Osteoblast (primary cell): Measurements from ENCODE around the gene FANCB. TPM values are rescaled to one million over a fixed set of nuclear protein-coding genes. Genes with fewer than 3 reads are reported as not detected.

Source experiments
- DNase-seq: peaks from one replicate; pipeline ENCODE4 v3.0.0; 2011; ENCODE audit warnings: low spot score, mixed read lengths; ENCODE audit not compliant: insufficient read length; ENCODE audit errors: missing footprints
- H2AFZ ChIP-seq: 2 replicates; pipeline ENCODE4 v1.6.0; 2011; ENCODE audit warnings: mild to moderate bottlenecking, low read length
- H3K27ac ChIP-seq: 2 replicates; pipeline ENCODE4 v1.5.1; 2011; ENCODE audit warnings: mild to moderate bottlenecking, low read depth, low read length, moderate library complexity
- H3K27me3 ChIP-seq: 2 replicates; pipeline ENCODE4 v1.6.0; 2012; ENCODE audit warnings: mild to moderate bottlenecking, control low read depth, inconsistent platforms, low read length, moderate library complexity; ENCODE audit not compliant: insufficient read depth
- H3K36me3 ChIP-seq: 2 replicates; pipeline ENCODE4 v1.5.1; 2011; ENCODE audit warnings: mild to moderate bottlenecking, low read length, control low read depth, moderate library complexity; ENCODE audit not compliant: insufficient read depth
- H3K4me1 ChIP-seq: 2 replicates; pipeline ENCODE4 v1.5.1; 2011; ENCODE audit warnings: mild to moderate bottlenecking, low read length, control low read depth, moderate library complexity; ENCODE audit not compliant: insufficient read depth
- H3K4me2 ChIP-seq: 2 replicates; pipeline ENCODE4 v1.6.0; 2011; ENCODE audit warnings: mild to moderate bottlenecking, low read length; ENCODE audit not compliant: insufficient read depth
- H3K4me3 ChIP-seq: fragments of 200-600 bp; sonication (generic); 3 replicates; pipeline ENCODE4 v1.5.1; 2012; ENCODE audit warnings: mild to moderate bottlenecking, low read length, inconsistent platforms; ENCODE audit not compliant: insufficient read depth
- H3K79me2 ChIP-seq: 2 replicates; pipeline ENCODE4 v1.6.0; 2012; ENCODE audit warnings: mild to moderate bottlenecking, low read length, control low read depth, inconsistent platforms; ENCODE audit not compliant: insufficient read depth
- H3K9me3 ChIP-seq: 2 replicates; pipeline ENCODE4 v1.5.1; 2011; ENCODE audit warnings: low read depth, low read length, control low read depth
- H4K20me1 ChIP-seq: 2 replicates; pipeline ENCODE4 v1.6.0; 2012; ENCODE audit warnings: mild to moderate bottlenecking, low read length, control low read depth; ENCODE audit not compliant: insufficient read depth
- CTCF ChIP-seq: IDR thresholded peaks from 2 replicates; pipeline ENCODE4 v1.5.1; 2011; ENCODE audit warnings: mild to moderate bottlenecking, low read depth, low read length, moderate library complexity; ENCODE audit errors: extremely low read depth
- total RNA-seq: library from RNA; depleted of rRNA; stranded (reverse); fragments of >200 nt; gene quantifications from 2 replicates; pipeline ENCODE4 v1.2.3, GENCODE V29; 2012

The FANCB gene
- total RNA-seq, 1 donor, result 3.6 TPM

- no peak overlapping the region for H3K27ac ChIP-seq
- H3K4me2 ChIP-seq, result no peak overlapping the region
- H3K4me1 ChIP-seq, result no peaks in the 10 kb centered on the region
- H2AFZ ChIP-seq, result no peak overlapping the region
- no peak for DNase-seq
- no peaks in the 10 kb centered on the region for H3K27me3 ChIP-seq
- H3K9me3 ChIP-seq, result no peaks in the 10 kb centered on the region
- H3K79me2 ChIP-seq, result peaks cover 11% of the 10 kb centered on the region
- no peaks in the 10 kb centered on the region for H3K36me3 ChIP-seq
- TF ChIP-seq CTCF, result no peak
- H4K20me1 ChIP-seq, result no peaks in the 10 kb centered on the region
- no peak overlapping the region for H3K4me3 ChIP-seq
Observed at GRCh38 chrX:14886252-14886651, 13.4 kb upstream of the FANCB start.

GRCh38 chrX:14884714-14885113, 11.8 kb upstream of the FANCB start:
- Histone ChIP-seq H3K27me3 (no peaks in the 10 kb centered on the region), H3K4me2 (no peak overlapping the region), H3K9me3 (no peaks in the 10 kb centered on the region), H3K79me2 (peaks cover 11% of the 10 kb centered on the region), H3K36me3 (no peaks in the 10 kb centered on the region), H3K4me3 (no peak overlapping the region), H3K27ac (no peak overlapping the region), H3K4me1 (no peaks in the 10 kb centered on the region), H4K20me1 (no peaks in the 10 kb centered on the region), H2AFZ (no peak overlapping the region)
- DNase-seq, result no peak
- no peak for TF ChIP-seq CTCF

- no peaks in the 10 kb centered on the region for H3K4me1 ChIP-seq
- H2AFZ ChIP-seq, result no peak overlapping the region
- no peaks in the 10 kb centered on the region for H3K27me3 ChIP-seq
- H3K4me2 ChIP-seq, result no peak overlapping the region
- no peak overlapping the region for H3K4me3 ChIP-seq
- no peaks in the 10 kb centered on the region for H4K20me1 ChIP-seq
- no peak overlapping the region for H3K27ac ChIP-seq
- H3K79me2 ChIP-seq, result peaks cover 18% of the 10 kb centered on the region
- H3K9me3 ChIP-seq, result no peaks in the 10 kb centered on the region
- H3K36me3 ChIP-seq, result no peaks in the 10 kb centered on the region
- no peak for DNase-seq
- TF ChIP-seq CTCF, result no peak
Observed at GRCh38 chrX:14883826-14884225, 11.0 kb upstream of the FANCB start.

GRCh38 chrX:14875624-14876023, 2.8 kb upstream of the FANCB start:
- no peak overlapping the region for H3K4me2 ChIP-seq
- no peak overlapping the region for H3K27ac ChIP-seq
- TF ChIP-seq CTCF, result no peak
- H3K4me3 ChIP-seq, result no peak overlapping the region
- DNase-seq, result no peak
- no peaks in the 10 kb centered on the region for H3K9me3 ChIP-seq
- H3K4me1 ChIP-seq, result peaks cover 6% of the 10 kb centered on the region
- peaks cover 2% of the 10 kb centered on the region for H3K36me3 ChIP-seq
- no peak overlapping the region for H2AFZ ChIP-seq
- H3K79me2 ChIP-seq, result peaks cover 46% of the 10 kb centered on the region
- no peaks in the 10 kb centered on the region for H3K27me3 ChIP-seq
- H4K20me1 ChIP-seq, result no peaks in the 10 kb centered on the region
